GM21526 (cell line): ENCODE measurements around the gene CGNL1.

Experiments used
- ATAC-seq: cut with Tn5 transposase; IDR thresholded peaks from one replicate; pipeline ENCODE4 v1.9.1; 2021; ENCODE audit warnings: moderate library complexity; ENCODE audit not compliant: unreplicated experiment, low FRiP score

Gene CGNL1

DNA sequence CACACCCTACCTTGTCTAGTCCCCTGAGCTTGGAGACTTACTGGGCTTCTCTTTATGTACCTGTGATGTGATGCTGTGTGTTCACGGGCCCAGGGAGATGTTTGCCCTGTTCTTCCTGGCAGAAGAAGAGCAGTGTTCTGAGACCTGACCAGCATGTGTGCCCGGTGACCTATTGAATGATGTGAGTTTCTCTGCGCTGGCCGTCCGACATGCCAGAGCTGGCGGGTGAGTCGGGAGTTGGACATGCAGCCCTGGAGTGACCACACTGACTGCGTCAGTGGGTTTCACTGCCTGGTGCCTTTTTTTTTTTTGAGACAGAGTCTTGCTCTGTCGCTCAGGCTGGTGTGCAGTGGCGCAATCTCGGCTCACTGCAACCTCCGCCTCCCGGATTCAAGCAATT is 42.3 kb downstream of the CGNL1 start:
- ATAC-seq, result no peak

DNA sequence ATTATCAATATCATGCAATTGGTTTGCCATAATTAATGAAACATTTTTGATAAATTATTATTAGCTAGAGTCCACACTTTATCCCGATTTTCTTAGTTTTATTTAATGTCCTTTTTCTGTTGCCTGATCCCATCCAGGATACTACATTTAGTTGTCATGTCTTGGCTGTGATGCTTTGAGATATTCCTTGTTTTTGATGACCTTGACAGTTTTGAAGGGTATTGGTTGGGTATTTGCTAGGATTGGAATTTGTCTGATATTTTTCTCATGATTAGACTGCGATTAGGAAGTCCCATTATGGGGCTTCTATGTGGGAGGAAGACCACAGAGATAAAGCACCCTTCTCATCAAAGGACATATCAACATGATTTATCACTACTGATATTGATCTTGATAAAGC is 43.0 kb downstream of the CGNL1 start:
- no peak for ATAC-seq

DNA sequence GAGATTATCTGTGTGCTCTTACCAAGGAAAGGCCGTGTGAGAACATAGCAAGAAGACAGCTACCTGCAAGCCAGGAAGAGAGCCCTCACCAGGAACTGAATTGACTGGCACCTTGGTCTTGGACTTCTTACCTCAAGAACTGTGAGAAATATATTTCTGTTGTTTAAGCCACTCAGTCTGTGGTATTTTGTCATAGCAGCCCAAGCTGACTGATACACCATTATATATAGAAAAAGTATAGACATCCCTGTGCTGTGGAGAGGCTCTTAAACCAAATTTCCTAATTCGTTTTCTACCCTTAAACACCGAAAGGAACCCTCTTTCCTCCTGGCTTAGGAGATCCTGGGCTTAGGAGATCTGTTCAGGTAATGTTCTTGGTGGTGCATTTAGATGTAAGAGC is 44.8 kb downstream of the CGNL1 start:
- no peak for ATAC-seq

- no peak for ATAC-seq
Measured at GRCh38 chr15:57421551-57421950, 45.2 kb downstream of the CGNL1 start.

- no peak for ATAC-seq
Measured at GRCh38 chr15:57422113-57422754, 45.9 kb downstream of the CGNL1 start.

GRCh38 chr15:57423599-57424140 is 47.4 kb downstream of the CGNL1 start:
- no peak for ATAC-seq

DNA sequence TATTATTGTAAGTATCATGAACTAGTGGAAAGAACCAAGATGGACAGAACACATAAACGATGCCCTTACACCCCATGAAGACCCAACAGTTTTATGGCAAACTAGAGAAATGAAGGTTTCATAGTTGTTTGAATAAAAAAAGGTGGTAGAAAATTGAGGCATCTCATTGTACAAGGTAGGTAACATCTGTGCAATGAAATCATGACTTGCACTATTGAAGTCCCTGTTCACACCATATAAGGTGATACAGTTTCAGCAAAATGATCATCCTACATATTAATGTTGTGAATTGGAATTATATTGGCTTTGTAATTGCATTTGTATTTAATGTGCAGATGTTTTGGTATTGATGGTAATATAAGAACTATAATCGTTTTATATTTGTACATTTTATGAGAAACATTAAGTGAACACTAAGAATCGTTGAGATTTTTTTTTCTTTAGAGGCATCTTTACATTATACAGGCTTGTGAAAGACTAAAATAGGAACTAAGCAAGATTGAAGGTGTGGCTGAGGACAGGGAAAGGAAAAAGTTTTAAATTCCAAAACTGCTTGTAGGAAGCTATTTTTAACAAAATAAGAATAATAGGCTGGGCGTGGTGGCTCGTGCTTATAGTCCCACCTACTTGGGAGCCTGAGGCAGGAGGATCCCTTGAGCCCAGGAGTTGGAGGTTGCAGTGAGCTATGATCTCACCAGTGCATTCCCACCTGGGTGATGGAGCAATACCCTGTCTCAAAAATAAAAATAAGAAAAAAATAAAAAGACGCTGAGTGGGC is 48.5 kb downstream of the CGNL1 start:
- no peak for ATAC-seq

- ATAC-seq, result no peak
Measured at GRCh38 chr15:57425842-57426241, 49.5 kb downstream of the CGNL1 start.

DNA sequence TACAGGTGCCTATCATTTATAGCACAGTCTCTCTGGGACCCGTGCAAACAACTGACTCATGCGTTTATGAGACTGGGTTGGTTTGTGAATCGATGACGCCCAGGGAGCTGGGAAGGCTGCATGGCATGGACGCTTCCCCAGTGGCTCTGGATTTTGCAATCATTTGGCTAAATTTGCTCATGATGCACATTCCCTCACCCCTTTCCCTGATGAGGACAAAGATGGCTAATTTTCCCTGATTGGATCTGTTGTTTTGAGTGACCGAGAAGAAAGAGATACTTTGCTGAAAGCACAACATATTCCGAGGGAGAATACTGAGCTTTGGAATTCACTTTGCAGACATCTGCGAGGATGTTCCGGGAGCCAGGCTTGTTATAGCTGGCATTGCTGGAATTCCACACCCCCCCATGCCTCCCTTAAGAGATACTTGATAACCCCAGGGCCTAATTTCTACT is 51.1 kb downstream of the CGNL1 start:
- no peak for ATAC-seq

DNA sequence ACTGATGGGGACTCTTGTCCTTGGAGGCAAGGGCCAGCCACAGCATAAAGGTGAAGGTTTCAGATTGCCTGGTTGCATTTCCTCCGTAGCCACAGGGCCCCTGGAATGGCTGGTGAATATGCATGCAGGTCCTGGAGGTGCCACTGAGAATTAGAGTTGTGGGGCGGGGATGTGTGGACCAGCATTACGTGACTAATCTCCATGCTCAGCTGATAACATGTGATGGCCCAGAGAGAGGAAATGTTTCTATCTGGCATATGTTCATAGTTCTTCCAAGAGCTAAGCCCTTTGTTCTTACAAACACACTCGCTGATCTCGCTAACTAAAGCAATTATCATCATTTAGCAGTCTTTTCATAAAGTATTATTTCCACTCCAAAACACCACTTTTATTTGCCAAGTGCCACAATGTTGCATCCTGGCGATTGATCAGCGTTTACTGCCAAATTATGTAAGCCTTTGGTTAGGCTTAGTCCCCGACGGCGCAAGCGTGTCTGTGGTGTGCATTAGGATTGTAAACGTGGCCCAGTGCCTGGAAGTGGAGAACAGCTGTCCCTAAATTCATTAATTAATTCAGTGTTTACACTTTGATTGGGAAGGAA is 55.9 kb downstream of the CGNL1 start:
- ATAC-seq, result no peak

DNA sequence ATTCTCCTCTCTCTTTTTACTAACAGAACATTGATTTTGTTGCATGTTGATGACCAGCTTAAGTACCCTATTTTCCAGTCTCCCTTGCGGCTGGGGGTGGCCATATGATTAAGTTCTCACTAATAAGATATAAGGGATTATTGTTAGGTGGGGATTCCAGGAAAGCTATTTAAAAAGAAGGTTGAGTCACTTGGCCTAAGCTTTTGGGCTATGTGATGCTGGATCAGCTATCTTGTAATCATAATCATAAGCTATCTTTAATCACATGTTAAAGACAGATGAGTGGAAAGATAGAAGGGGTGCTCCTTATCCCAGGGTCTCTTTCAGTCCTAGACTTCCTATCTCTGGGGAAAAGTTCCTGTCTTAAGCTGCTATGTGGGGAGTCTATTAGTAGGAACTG is 59.9 kb downstream of the CGNL1 start:
- ATAC-seq, result no peak

DNA sequence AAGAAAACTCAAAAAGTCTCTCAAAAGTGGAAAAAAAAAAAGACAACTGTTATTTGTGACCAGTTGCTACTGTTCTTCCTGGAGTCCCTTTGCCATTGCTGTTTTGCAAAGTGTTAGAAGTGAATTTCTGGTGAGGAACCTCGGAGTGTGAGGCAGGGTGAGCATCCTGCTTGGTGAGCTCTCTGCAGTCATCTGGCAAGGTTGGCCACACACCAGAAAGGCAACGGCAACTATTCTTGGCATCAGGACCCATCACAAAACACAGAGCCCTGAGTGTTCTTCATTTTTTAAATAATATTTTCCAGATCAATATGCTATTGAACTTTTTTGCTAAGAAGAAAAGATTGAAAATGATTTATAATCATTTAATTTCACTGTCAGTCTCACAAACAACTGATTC is 60.7 kb downstream of the CGNL1 start:
- no peak for ATAC-seq

DNA sequence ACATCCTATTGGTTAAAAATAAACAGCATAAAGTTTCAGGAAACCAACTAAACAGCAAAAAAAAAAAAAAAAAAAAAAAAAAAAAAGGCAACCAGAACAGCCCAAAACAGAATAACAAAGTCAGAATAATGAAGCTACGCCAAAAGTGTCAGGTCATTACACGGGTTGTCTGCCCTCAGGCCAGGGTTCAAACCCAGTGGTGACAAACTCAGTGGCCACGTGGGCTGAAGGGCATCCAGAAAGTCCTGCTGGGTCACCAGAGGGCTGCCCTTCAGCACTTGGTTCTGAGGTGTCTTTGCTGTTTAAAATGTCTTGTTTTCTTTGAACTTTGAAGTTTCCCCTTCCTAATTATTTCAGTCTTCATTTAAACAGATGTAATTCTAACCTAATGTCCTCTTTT is 61.3 kb downstream of the CGNL1 start:
- ATAC-seq, result no peak

DNA sequence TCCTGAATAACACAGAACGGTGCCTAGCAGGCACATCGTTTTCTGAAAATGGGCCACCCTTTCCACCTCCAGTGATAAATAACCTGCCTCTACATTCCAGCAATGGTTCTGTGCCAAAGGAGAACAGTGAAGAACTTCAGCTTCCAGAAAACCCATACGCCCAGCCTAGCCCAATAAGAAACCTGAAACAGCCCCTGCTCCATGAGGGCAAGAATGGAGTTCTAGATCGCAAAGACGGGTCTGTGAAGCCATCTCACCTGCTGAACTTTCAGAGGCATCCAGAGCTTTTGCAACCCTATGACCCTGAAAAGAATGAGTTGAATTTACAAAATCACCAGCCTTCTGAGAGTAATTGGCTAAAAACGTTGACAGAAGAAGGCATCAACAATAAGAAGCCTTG is 61.9 kb downstream of the CGNL1 start:
- no peak for ATAC-seq

DNA sequence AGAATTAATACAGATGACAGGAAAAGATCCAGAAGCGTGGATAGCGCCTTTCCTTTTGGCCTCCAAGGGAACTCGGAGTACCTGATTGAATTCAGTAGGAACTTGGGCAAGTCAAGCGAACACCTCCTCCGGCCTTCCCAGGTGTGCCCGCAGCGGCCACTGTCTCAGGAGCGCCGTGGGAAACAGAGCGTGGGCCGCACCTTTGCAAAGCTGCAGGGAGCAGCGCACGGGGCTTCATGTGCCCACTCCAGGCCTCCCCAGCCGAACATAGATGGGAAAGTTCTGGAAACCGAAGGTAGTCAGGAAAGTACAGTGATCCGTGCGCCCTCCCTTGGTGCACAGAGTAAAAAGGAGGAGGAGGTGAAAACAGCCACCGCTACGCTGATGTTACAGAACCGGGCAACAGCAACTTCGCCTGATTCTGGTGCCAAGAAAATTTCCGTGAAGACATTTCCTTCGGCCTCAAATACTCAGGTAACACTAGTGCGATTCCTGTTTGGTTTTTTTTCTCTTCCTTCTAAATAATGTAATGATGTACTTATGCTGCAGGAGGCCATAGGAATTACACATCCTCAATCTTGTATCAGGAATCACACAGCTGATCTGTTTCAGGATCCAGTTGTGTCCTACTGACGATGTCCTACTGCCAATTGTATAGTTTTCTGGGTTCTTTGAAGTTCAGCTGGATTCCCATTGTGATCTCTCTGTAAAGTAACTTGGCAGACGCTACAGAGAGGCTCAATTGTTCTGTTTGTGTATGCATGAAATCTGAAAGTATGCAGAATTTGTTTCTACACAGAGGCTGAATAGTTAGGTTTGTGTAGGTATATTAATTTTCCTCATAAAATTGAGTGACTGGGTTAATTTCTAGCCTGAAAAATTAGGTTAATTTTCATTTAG is 63.1 kb downstream of the CGNL1 start:
- no peak for ATAC-seq

GRCh38 chr15:57440167-57440566 is 63.9 kb downstream of the CGNL1 start:
- no peak for ATAC-seq

DNA sequence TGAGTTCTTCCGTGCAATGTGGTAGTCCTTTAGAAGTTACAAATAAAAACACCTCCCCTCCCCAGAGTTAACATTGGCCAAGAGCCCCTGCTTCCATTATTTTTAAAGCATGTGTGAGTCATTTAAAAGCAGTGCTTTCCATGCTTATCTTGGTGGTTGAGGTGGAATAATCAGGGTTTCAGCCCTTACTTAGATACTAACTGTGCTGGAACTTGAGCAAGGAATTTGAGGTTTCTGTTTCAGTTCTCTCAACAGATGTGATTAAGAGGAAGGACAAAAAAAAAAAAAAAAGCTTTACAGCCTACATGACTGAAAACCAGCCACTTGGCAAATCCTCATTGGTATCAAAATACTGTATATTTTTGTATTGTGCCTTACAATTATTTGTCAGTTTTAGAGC is 64.5 kb downstream of the CGNL1 start:
- ATAC-seq, result no peak

DNA sequence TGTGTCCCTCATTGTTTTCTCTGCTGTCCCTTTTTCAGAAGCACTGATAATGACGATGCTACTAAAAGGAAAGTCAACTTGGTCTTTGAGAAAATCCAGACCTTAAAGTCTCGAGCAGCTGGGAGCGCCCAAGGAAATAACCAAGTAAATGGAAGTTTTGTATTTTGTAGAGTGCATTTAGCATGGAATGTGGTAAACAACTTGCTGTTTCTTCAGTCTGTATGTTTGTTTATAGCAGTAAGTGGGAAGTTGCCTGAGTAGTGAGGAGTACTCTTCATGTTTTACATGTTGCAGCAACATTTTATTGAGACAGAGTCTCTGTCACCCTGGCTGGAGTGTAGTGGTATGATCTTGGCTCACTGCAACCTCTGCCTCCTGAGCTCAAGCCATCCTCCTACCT is 66.0 kb downstream of the CGNL1 start:
- ATAC-seq, result no peak

DNA sequence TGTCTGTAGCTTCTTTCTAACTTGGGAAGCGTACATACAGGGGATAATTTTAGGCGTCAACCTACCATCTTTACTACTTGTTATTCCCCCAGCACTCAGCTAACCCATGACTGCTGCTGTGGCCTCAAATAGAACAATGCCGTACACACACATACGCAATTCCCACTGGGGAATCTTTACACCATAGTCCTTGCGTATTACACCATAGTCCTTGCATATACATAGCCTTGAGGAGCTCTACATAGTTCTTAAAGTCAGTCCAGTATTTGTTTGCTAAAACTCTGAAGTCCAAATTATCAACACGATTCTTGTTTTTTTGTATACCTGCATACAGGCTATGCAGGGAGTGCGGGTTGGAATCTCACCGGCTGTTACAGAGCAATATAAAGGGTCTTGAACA is 67.2 kb downstream of the CGNL1 start:
- no peak for ATAC-seq

DNA sequence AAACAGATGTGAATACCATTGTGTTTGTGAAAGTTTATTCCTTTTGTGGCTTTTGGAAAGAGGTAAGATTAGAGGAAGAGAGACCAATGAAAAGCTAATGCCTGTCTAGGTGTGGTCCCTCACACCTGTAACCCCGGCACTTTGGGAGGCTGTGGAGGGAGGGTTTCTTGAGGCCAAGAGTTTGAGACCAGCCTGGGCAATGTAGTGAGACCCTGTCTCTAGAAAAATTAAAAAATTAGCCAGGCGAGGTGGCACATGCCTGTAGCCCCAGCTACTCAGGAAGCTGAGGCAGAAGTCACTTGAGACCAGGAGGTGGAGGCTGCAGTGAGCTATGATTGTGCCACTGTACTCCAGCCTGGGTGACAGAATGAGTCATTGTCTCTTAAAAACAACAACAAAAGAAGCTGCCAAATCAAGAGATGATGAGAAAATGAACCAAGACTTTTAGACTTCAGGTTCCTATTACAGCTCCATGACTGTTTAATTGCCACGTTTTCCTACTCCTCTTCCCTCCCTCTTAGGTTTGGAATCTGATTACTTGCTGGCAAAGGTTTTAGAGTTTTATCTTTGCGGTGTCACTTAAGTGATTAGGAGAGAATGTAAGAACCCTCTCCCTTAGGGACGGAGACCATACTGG is 68.7 kb downstream of the CGNL1 start:
- ATAC-seq, result no peak
